Fibroblast of pulmonary artery (primary cell): ENCODE results near the gene PGBD1.

ENCODE experiments used
- DNase-seq: peaks from one replicate; pipeline ENCODE4 v3.0.0-alpha.2; 2010; ENCODE audit warnings: low read depth
- H3K4me3 ChIP-seq: replicated peaks from 2 replicates; pipeline ENCODE4 v1.5.1; 2011; ENCODE audit warnings: low read depth, mild to moderate bottlenecking, control low read depth, low read length, moderate library complexity
- TF ChIP-seq, protein P1 (sequence below): IDR thresholded peaks from 2 replicates; pipeline ENCODE4 v1.5.1; 2011; ENCODE audit warnings: mild to moderate bottlenecking, control low read depth, low read length, inconsistent platforms; ENCODE audit errors: missing control alignments

PGBD1 gene

DNA sequence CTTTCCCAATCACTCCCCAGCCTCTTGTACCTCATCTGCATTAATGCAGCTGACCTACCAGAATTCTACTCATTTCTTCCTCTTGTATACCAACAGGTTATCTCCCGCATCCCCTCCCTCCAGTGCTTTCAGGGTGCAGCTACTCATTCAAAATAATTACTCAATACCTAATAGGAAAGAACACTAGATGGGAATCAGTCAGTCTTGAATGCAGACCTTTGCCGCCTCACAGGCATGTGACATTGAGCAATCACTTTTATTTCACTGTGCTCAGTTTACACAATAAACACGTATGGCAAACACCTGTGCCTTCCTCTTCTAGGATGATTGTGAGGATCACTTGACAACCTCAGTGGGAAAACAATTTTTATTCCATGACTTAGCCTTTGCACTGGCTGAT is 41.3 kb downstream of the PGBD1 start:
- TF ChIP-seq, protein P1, sequence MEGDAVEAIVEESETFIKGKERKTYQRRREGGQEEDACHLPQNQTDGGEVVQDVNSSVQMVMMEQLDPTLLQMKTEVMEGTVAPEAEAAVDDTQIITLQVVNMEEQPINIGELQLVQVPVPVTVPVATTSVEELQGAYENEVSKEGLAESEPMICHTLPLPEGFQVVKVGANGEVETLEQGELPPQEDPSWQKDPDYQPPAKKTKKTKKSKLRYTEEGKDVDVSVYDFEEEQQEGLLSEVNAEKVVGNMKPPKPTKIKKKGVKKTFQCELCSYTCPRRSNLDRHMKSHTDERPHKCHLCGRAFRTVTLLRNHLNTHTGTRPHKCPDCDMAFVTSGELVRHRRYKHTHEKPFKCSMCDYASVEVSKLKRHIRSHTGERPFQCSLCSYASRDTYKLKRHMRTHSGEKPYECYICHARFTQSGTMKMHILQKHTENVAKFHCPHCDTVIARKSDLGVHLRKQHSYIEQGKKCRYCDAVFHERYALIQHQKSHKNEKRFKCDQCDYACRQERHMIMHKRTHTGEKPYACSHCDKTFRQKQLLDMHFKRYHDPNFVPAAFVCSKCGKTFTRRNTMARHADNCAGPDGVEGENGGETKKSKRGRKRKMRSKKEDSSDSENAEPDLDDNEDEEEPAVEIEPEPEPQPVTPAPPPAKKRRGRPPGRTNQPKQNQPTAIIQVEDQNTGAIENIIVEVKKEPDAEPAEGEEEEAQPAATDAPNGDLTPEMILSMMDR = no peak
- no peak for DNase-seq
- no peak overlapping the region for H3K4me3 ChIP-seq

DNA sequence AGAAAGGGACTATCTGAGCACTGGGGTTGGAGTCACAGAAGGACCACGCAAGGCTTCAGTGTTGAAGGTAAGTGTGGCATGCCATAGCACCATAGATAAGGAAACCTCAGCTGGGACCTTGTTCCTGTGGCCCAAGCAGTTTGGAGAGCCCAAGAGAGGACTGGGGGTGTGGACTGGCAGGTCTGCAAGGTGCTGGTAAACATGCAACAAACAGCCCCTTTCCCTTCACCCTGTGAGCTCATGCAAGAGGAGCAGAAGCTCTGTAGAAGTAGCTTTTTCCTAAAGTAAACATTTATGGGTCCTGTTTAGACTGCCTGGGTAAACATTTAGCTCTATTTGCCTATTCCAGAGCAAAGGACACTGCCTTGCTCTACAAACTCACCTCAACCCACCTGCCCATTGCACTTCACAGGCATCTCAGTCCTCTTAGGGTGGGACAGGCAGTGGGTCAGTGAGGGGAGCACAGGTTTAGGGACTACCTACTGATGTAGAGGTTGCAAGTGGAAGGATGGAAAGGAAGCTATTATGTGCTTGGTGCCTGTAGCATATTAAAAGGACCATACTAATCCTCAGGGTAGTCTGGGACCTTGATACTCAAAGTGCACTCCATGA is 42.5 kb downstream of the PGBD1 start:
- no peak overlapping the region for H3K4me3 ChIP-seq
- no peak for DNase-seq
- TF ChIP-seq, protein P1 = no peak

DNA sequence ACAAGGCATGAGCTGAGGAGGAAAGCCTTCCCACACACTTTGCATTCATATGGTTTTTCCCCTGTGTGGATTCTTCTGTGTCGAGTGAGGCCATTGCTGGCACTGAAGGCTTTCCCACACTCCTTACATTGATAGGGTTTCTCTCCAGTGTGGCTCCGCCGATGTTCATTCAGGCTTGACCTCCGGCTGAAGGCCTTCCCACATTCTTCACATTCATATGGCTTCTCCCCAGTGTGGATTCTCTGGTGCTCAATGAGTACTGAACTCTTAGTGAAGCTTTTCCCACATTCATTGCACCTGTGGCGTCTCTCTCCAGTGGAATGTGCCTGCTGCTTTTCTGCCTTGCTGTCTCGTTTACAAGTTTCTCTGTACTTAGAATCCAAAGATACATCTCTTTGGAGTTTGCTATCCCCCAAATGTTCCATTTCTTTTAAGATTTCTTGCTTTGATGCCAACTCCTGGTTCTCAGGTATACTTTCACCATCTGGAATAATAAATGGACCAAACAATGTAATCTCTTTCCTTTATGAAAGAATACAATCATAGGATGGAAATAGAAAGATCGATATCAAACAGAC is 45.1 kb downstream of the PGBD1 start:
- TF ChIP-seq, protein P1 = no peak
- no peak for DNase-seq
- no peak overlapping the region for H3K4me3 ChIP-seq

DNA sequence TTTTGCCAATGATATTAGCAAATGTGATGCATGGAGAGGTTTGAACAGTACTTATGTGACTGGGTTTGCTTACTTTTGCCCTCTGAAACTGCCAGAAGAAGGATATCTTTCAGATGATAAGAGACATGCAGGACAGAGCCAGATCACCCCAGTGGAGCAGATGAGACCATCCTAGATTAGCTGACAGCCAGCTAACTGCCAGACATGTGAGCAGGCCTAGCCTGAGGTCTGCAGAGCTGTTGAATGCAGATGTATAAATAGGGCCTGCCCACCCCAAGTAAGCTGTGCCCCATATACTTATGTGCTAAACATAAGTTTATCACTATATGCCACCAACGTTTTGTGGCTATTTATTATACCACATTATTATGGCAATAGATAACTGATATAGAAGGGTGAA is 48.7 kb downstream of the PGBD1 start:
- DNase-seq = no peak
- H3K4me3 ChIP-seq = no peak overlapping the region
- TF ChIP-seq, protein P1 = no peak

DNA sequence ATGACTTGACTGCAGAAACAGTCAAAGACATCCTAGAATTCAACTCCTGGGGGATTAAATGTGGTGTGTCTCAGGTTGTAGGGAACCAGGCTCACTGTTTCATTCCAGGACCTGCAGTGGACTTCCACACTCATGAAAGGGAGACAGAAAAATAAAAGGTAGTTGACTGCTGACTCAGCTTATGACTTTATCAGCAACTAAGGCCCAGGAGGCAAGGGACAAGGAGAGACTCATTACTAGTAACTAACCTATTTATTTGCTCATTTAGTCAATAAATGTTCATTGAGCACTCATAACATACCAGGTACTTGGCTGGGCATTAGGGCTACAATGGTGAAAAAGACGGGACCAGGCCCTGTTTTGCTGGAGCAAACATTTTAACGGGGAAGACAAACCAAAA is 51.7 kb downstream of the PGBD1 start:
- TF ChIP-seq, protein P1 = no peak
- no peak for DNase-seq

DNA sequence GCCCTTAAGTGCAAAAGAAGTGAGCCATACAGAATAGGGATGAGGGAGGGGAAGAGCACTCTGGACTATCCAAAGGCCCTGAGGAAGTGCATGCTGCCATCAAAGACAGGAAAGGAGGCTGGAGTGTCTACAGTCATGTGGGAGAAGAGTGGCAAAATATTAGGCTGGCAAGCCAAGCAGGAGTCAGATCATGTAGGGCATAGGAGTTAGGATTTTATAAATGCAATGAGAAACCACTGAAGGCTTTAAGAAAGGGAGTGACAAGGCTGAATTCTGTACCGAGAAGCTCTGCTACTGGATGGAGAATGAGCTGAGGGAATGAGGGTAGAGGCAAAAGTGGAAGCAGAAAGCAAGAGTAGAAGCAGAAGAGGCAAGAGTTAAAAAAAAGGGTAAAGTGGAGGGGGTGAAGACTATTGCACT is 52.2 kb downstream of the PGBD1 start:
- no peak for DNase-seq
- TF ChIP-seq, protein P1 = no peak
- no peak overlapping the region for H3K4me3 ChIP-seq

More for the DNA sequence above, 51.7 kb downstream of the PGBD1 start:
- H3K4me3 ChIP-seq = no peak overlapping the region
